GM12865 (cell line): Measurements from ENCODE around the gene CCDC198.

Source experiments
- DNase-seq: peaks from one replicate; pipeline ENCODE4 v3.0.0; 2010; ENCODE audit warnings: low read depth
- H3K4me3 ChIP-seq: 2 replicates; pipeline ENCODE4 v1.5.1; 2011; ENCODE audit warnings: mild to moderate bottlenecking, low read depth, low read length, control low read depth
- CTCF ChIP-seq: IDR thresholded peaks from 2 replicates; pipeline ENCODE4 v1.5.1; 2011; ENCODE audit warnings: low read length, control low read depth, low read depth, inconsistent platforms; ENCODE audit not compliant: insufficient read depth; ENCODE audit errors: missing control alignments

CCDC198 gene

DNA sequence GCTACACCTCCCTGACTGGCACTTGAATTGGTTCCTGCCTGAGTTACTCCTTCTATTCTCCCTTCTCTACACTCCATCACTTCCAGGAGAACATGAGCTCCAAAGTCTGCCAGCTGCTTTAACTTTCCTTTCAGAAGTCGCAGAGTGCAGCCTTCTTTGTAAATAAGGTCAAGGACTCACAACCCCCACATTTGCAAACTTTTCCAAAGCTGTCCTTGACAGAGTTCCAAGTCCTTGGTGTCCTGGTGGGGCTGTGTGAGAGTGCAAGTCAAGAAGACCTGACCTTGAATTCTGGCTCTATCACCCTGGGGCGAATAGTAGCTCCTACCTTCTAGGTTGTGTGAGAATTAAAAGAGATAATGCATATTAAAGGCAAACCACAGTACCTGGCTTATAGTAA, 15.6 kb downstream of the CCDC198 start:
- no peak overlapping the region for H3K4me3 ChIP-seq
- TF ChIP-seq CTCF: no peak
- no peak for DNase-seq

DNA sequence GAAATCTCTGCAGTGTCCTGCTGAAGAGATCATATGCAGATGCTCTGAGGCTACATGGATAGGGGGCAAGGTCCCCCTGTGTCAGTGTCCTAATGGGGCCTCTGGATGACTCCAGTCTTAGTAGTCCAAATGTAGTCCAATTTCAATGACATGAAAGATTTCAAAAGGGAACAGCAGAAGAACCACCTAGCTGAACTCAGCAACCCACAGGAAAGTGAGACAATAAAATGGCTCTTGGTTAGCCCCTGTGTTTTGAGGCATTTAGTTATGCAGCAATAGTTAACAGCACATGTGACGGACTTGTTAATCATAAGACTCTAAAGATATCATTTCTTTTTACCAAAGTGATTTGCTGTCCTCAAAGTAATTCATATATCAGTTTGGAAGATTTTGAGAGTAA, 22.7 kb downstream of the CCDC198 start:
- H3K4me3 ChIP-seq: no peak overlapping the region
- no peak for TF ChIP-seq CTCF
- no peak for DNase-seq

DNA sequence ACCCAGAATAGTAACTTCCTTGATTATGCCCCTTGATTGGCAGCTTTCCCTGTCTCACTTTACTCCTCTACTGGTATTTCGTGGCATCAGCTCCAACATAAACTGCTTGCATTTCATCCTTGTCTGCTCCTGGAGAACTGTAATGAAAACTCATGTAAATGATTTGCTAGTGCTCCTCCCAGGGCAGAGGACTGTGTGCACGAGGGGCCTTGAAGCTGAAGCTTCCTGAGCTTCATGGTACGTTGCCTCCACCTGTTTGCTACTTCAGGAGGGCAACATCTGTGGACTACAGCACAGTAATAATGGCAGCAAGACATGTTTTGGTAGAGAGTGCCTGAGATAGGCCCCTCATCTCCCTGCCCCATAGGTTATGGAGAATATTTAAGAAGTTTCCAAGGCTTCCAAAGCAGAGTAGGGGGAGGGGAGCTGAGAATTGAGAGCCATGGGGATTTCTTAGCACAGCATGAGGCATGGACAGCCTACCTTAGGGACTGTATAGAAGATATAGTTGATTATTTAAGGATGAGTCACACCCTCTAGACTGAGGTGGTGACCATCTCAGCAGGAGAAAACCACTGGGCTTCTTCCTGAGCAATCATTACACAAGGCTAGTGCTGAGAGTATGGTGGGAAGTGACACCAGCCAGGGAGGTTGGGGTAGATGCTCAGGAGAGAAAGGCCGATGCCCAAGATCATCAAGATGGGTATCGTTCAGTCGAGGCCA, 29.5 kb downstream of the CCDC198 start:
- no peak overlapping the region for H3K4me3 ChIP-seq
- peak; percentile 9 for DNase-seq
- no peak for TF ChIP-seq CTCF

DNA sequence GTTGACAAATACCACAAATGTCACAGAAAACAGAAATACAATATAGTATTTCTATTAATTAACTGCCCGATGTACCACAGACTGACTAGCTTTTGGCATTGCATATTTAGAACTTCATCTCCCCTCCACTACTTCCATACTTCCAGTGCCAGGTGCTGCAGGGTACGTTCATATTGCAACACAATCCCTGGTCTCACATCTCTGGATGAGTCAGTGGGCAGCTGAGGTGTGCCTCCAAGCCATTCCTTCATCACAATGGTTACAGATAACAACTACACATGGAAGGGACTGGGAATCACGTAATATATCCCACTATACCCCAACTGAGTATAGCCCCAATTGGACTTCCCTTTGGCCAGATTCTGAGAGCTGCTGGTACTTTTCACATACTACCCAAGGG, 31.1 kb downstream of the CCDC198 start:
- H3K4me3 ChIP-seq: no peak overlapping the region
- TF ChIP-seq CTCF: no peak
- DNase-seq: no peak

- no peak for TF ChIP-seq CTCF
- DNase-seq: no peak
- no peak overlapping the region for H3K4me3 ChIP-seq
Observed at GRCh38 chr14:57461777-57462320, 31.8 kb downstream of the CCDC198 start.

DNA sequence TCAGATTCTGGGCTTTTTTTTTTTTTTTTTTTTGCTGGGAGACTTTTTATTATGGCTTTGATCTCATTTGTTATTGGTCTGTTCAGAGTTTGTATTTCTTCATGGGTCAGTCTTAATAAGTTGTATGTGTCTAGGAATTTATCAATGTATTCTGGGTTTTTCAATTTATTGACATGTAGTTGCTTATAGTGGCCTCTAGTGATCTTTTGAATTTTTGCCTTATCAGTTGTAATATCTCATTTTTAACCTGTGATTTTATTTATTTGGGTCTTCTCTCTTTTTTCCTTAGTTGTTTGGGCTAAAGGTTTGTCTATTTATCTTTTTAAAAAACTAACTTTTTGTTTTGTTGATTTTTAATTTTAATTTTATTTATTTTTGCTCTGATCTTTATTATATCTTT, 57.7 kb downstream of the CCDC198 start:
- H3K4me3 ChIP-seq: no peak overlapping the region
- no peak for DNase-seq
- TF ChIP-seq CTCF: no peak

- H3K4me3 ChIP-seq: no peak overlapping the region
- no peak for DNase-seq
- TF ChIP-seq CTCF: no peak
Observed at GRCh38 chr14:57420986-57421385, 72.7 kb downstream of the CCDC198 start.
